Stimulated activated CD8-positive, alpha-beta memory T cell treated with anti-CD3 and anti-CD28 coated beads, Interleukin-2, amount 100 ng/mL, for 1 hour (primary cell): ENCODE data around the gene NOL3.

ENCODE experiments used
- DNase-seq, 2 donors: peaks; one replicate each; pipeline ENCODE4 v3.0.0-alpha.2; 2020; ENCODE audit warnings: low read depth in 2 of 2

Gene NOL3

GRCh38 chr16:67190041-67190440 is 19.7 kb downstream of the NOL3 start, which contains the start of gene EXOC3L1:
Gene EXOC3L1, minus strand, starts transcription at chr16:67190136. Its CDS starts 460 bp downstream, at chr16:67189676.
- no peak for DNase-seq

DNA sequence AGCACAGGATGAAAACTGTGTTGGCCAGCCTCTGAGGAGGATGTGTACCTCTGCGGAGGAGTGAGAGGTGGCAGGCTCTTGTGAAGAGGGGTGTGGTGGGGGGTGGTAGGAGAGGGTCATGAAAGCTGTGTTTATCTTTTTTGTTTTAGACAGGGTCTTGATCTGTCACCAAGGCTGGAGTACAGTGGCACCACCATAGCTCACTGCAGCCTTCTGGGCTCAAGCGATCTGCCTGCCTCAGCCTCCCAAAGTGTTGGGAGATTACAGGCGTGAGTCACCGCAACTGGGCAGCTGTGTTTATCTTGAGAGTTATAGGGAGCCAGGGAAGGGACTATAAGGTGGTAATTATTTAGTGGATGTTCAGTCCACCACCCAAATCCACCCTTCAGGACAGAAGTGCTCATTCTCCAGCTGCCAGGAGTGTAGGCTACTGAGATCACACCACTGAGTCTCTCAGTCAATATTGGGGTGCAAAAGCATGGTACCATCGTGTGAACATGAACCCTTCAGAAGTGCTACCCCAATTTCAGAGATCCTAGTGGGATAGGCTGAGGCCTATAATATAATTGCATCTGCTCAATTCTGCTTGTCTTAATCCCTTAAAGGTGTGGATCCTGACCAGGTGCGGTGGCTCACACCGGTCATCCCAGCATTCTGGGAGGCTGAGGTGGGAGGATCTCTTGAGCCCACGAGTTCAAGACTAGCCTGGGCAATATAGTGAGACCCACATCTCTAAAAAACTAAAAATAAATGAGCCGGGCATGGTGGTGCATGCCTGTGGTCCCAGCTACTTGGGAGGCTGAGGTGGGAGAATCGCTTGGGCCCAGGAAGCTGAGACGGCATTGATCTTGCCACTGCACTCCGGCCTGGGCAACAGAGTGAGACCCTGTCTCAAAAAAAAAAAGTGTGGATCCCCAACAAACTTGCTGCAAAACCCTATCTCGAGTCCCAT is 20.4 kb downstream of the NOL3 start:
- no peak for DNase-seq

GRCh38 chr16:67191411-67191994 is 21.2 kb downstream of the NOL3 start:
- DNase-seq, result no peak

GRCh38 chr16:67191995-67192681 is 21.8 kb downstream of the NOL3 start, which contains the start of gene E2F4:
Gene E2F4, plus strand, starts transcription at chr16:67192155. Its CDS starts 73 bp downstream, at chr16:67192228.
- peak; percentile 66 to 70 for DNase-seq

- no peak for DNase-seq
These were observed 22.5 kb downstream of the NOL3 start for GRCh38 chr16:67192781-67193361.

- no peak for DNase-seq
These were observed 23.2 kb downstream of the NOL3 start for GRCh38 chr16:67193536-67193935.

- DNase-seq, result no peak
These were observed 23.9 kb downstream of the NOL3 start for GRCh38 chr16:67194260-67194659.

GRCh38 chr16:67195676-67196075 is 25.3 kb downstream of the NOL3 start:
- no peak for DNase-seq

DNA sequence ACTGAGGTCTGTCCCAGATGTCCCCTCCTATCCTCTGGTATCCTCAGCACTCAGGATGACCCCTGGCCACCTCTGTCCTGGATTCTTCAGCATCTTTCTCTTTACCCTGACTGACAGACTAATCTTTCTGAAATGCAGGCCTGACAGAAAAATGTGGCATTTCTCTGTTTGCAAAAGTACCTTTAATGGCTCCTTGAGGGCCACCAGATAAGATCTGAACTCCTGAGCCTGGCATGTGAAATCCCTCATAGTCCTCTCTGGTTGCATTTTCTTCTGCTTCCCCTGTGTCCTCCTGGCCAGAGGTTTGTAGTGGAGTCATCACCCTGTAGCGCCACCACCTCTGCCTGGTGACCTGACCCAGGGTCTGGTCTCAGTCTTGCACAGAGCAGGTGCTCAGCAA is 26.5 kb downstream of the NOL3 start:
- DNase-seq, result no peak

DNA sequence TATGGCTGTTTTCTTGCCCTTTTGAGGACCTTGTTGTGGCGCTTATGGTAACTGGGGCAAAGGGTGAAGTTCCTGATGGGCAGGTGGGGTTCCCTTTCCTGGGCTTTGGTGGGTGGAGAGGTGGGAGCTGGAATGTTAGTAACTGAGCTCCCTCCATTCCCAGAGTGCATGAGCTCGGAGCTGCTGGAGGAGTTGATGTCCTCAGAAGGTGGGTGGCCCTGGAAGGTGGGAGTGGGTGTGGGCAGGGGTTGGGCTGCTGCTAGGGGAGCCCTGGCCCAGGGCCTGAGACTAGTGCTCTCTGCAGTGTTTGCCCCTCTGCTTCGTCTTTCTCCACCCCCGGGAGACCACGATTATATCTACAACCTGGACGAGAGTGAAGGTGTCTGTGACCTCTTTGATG is 27.4 kb downstream of the NOL3 start:
- no peak for DNase-seq

GRCh38 chr16:67198238-67198734 is 27.9 kb downstream of the NOL3 start:
- DNase-seq, result no peak

DNA sequence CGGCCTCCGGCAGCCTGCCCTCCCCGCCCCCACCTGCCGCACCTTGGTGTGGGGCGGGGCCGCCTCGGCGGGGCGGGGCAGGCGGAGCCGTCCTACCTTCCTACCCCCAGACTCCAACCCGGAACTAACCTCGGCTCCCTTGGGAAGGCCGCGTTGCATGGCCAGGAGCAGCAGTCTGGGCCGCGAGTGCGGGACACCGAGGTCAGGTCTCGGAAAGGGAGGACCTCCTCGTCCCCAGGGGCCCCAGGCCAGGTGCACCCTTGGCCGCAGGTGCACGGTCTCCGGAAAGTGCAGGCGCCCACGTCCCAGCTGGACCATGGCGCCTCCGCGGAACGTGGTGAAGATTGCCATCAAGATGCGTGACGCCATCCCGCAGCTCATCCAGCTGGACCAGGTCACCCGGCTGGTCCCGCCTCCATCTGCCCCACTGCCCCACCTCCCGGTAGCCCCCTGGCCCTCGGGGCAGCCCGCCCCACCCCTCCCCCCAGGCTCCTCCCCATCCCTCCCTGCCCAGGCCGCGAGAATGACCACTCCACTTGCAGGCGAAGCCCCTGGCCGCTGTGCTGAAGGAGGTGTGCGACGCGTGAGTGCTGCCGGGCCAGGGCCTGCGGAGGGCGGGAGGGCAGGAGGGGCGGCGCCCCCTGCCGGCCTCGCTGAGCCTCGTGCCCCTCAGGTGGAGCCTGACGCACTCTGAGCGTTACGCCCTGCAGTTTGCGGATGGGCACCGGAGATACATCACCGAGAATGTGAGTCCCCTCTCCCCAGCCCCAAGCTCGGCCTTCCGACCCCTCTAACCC is 28.9 kb downstream of the NOL3 start, which contains the start of gene ELMO3:
ELMO3 (plus strand) TSS at position 121 of the 797 bp plus-strand sequence; CDS start at position 317, 196 bp downstream.
- DNase-seq, result no peak

DNA sequence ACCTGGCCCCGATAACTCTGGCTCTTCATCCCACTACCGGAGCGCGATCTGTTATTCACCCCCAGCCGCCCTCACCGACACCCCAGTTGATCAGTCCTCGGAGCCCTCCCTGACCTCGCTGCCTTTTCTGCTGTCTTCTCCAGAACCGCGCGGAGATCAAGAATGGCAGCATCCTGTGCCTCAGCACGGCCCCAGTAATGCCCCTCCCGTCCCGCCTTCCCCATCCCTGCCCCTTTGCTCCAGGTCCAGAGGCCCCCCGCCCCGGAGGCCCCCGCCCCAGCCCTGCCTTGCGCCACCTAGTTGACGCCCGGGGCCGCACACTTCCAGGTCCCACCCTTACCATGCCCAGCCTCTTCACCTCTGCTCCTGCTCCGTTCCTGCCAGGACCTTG is 29.5 kb downstream of the NOL3 start:
- no peak for DNase-seq

DNA sequence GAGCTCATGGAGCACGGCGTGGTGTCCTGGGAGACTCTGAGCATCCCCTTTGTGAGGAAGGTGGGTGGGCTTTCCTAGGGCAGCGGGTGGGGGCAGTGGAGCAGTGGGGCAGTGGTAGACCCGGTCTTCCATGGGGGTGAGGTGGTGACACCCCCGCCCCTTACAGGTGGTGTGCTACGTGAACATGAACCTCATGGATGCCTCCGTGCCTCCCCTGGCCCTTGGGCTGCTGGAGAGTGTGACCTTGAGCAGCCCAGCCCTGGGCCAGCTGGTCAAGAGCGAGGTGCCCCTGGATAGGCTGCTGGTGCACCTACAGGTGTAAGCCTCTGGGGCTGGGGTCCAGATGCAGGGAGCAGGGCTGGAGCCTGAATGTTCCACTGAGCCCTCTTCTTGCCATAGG is 30.2 kb downstream of the NOL3 start:
- no peak for DNase-seq

GRCh38 chr16:67201411-67202345 is 31.3 kb downstream of the NOL3 start:
- DNase-seq, result no peak

DNA sequence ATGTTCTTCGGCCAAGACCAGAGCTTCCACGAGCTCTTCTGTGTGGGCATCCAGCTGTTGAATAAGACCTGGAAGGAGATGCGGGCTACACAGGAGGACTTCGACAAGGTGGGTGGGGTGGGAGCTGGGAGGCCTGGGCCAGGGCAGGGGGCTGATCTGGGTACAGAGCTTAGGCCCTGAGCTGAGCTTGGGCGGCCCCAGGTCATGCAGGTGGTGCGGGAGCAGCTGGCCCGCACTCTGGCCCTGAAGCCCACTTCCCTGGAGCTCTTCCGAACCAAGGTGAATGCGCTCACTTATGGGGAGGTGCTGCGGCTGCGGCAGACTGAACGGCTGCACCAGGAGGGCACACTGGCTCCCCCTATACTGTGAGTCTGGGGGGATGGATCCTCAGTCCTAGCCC is 32.1 kb downstream of the NOL3 start:
- no peak for DNase-seq

GRCh38 chr16:67202956-67203493 is 32.7 kb downstream of the NOL3 start:
- DNase-seq, result no peak

GRCh38 chr16:67204076-67204475 is 33.7 kb downstream of the NOL3 start:
- DNase-seq, result no peak

- no peak for DNase-seq
These were observed 35.9 kb downstream of the NOL3 start for GRCh38 chr16:67206129-67206837.
